HCT116 (cell line): ENCODE results near the gene HOXC11. TPM values are rescaled to one million over a fixed set of nuclear protein-coding genes. Genes with fewer than 3 reads are reported as not detected.

Experiments used
- ATAC-seq: fragments of 200-7000 bp; cut with Tn5 transposase; 2 replicates; pipeline ENCODE4 v1.9.1; 2020; ENCODE audit warnings: mild to moderate bottlenecking, moderate library complexity
- BruUV-seq: library from RNA; stranded (reverse); fragments of 400-500 nt; replicated peaks from 2 replicates; lab custom pipeline; 2021; lab: Mats Ljungman, UMichigan
- CTCF ChIA-PET: fragments of 300-600 bp; sonication (Branson Sonifier 250); formaldehyde crosslinking; loops from one replicate; lab custom pipeline; 2021; ENCODE audit warnings: antibody characterized with exemption; lab: Charles Lee
- POLR2A ChIA-PET: fragments of 300-600, 350-600 bp; sonication (Branson Sonifier 250); formaldehyde crosslinking; loops from one replicate; lab custom pipeline; 2021; ENCODE audit warnings: antibody characterized with exemption; lab: Charles Lee
- RAD21 ChIA-PET, 2 experiments: fragments of 300-600 bp; sonication (Branson Sonifier 250); formaldehyde crosslinking; loops; one replicate each; lab custom pipeline; 2023; ENCODE audit warnings: low total read pairs in 2 of 2; ENCODE audit not compliant: uncharacterized antibody in 2 of 2, unreplicated experiment in 2 of 2, low non-redundant PET in 1 of 2; lab: Charles Lee
- DNase-seq: peaks from one replicate; pipeline ENCODE4 v3.0.0-alpha.2; 2010; ENCODE audit warnings: low read depth, low spot score
- H2AFZ ChIP-seq: fragments of 200-600 bp; shearing (Covaris generic), sonication (generic); 2 replicates; pipeline ENCODE4 v1.6.1; 2017; ENCODE audit warnings: low read depth, mixed run types, mixed read lengths, antibody characterized with exemption, low read length; ENCODE audit not compliant: poor library complexity, severe bottlenecking
- H3K27ac ChIP-seq: 2 replicates; pipeline ENCODE4 v1.5.1; 2012; ENCODE audit warnings: low read depth, low read length
- H3K27me3 ChIP-seq: fragments of 200-600 bp; sonication (generic); 2 replicates; pipeline ENCODE4 v1.6.1; 2016; ENCODE audit warnings: mixed run types, low read length, mixed read lengths; ENCODE audit not compliant: insufficient read depth
- H3K36me3 ChIP-seq, 2 experiments: fragments of 200-500 bp in 1 of 2; fragments of 200-600 bp in 1 of 2; sonication (Bioruptor generic) in 1 of 2; sonication (generic) in 1 of 2; 2 replicates each; pipeline versions ENCODE4 v1.5.1 to v1.6.1; 2014 to 2016; ENCODE audit warnings: low read length in 2 of 2, inconsistent platforms in 1 of 2, mixed read lengths in 1 of 2, mixed run types in 1 of 2; ENCODE audit not compliant: insufficient read depth in 2 of 2, control insufficient read depth in 1 of 2
- H3K4me1 ChIP-seq, 2 experiments: fragments of 200-600 bp in 1 of 2; sonication (generic) in 1 of 2; 2 replicates each; pipeline versions ENCODE4 v1.5.1 to v1.6.1; 2012 to 2017; ENCODE audit warnings: low read length in 2 of 2, inconsistent platforms in 1 of 2, mild to moderate bottlenecking in 1 of 2, mixed read lengths in 1 of 2, mixed run types in 1 of 2, moderate library complexity in 1 of 2; ENCODE audit not compliant: insufficient read depth in 2 of 2, control insufficient read depth in 1 of 2
- H3K4me2 ChIP-seq: fragments of 200-600 bp; sonication (generic); 2 replicates; pipeline ENCODE4 v1.6.1; 2017; ENCODE audit warnings: mixed run types, low read length, mixed read lengths
- H3K4me3 ChIP-seq, 2 experiments: fragments of 200-600 bp in 1 of 2; sonication (generic) in 1 of 2; replicated peaks in 1 of 2; 2 replicates each; pipeline ENCODE4 v1.5.1; 2011 to 2016; ENCODE audit warnings: low read length in 2 of 2, control low read depth in 1 of 2, low read depth in 1 of 2, mild to moderate bottlenecking in 1 of 2, mixed read lengths in 1 of 2, mixed run types in 1 of 2
- H3K79me2 ChIP-seq: fragments of 200-600 bp; sonication (generic); 2 replicates; pipeline ENCODE4 v1.6.1; 2017; ENCODE audit warnings: mild to moderate bottlenecking, mixed run types, low read length, moderate library complexity, mixed read lengths; ENCODE audit not compliant: insufficient read depth
- H3K9ac ChIP-seq: fragments of 200-600 bp; sonication (generic); 2 replicates; pipeline ENCODE4 v1.6.1; 2016; ENCODE audit warnings: low read length, mixed read lengths
- H3K9me2 ChIP-seq: fragments of 200-600 bp; sonication (generic), shearing (Covaris generic); 2 replicates; pipeline ENCODE4 v1.6.1; 2017; ENCODE audit warnings: mixed run types, mild to moderate bottlenecking, moderate library complexity; ENCODE audit not compliant: insufficient read depth
- H3K9me3 ChIP-seq, 2 experiments: fragments of 200-500 bp in 1 of 2; fragments of 200-600 bp in 1 of 2; sonication (Bioruptor generic) in 1 of 2; sonication (generic) in 1 of 2; 2 replicates each; pipeline ENCODE4 v1.6.1; 2014 to 2017; ENCODE audit warnings: low read length in 2 of 2, mixed read lengths in 2 of 2, inconsistent platforms in 1 of 2, low read depth in 1 of 2, mild to moderate bottlenecking in 1 of 2, mixed run types in 1 of 2, moderate library complexity in 1 of 2; ENCODE audit not compliant: control insufficient read depth in 1 of 2, insufficient read depth in 1 of 2
- H4K20me1 ChIP-seq: fragments of 200-600 bp; sonication (generic), shearing (Covaris generic); 2 replicates; pipeline ENCODE4 v1.6.1; 2017; ENCODE audit warnings: mixed run types, mild to moderate bottlenecking, moderate library complexity; ENCODE audit not compliant: insufficient read depth
- ATF3 ChIP-seq: IDR thresholded peaks from 2 replicates; pipeline ENCODE4 v1.6.1; 2012
- CEBPB ChIP-seq: IDR thresholded peaks from 2 replicates; pipeline ENCODE4 v1.6.1; 2012; ENCODE audit warnings: low read depth
- CTCF ChIP-seq, 3 experiments: fragments of 200-600 bp in 1 of 3; sonication (generic) in 1 of 3; IDR thresholded peaks in 2 of 3; conservative IDR thresholded peaks in 1 of 3; 2 replicates each; pipeline ENCODE4 v1.5.1; 2012 to 2017; ENCODE audit warnings: low read depth in 2 of 3, low read length in 2 of 3, antibody characterized with exemption in 1 of 3, borderline replicate concordance in 1 of 3, control low read depth in 1 of 3, mild to moderate bottlenecking in 1 of 3, mixed read lengths in 1 of 3, mixed run types in 1 of 3, moderate library complexity in 1 of 3; ENCODE audit not compliant: insufficient read depth in 1 of 3
- EGR1 ChIP-seq: IDR thresholded peaks from 2 replicates; pipeline ENCODE4 v1.6.1; 2012; ENCODE audit warnings: low read depth
- ELF1 ChIP-seq: IDR thresholded peaks from 2 replicates; pipeline ENCODE4 v1.6.1; 2012; ENCODE audit warnings: low read depth, borderline replicate concordance
- EZH2 ChIP-seq: fragments of 200-600 bp; sonication (generic); IDR thresholded peaks from 2 replicates; pipeline ENCODE4 v1.6.1; 2017; ENCODE audit warnings: antibody characterized with exemption, mixed run types
- EZH2phosphoT487 ChIP-seq: fragments of 200-600 bp; IDR thresholded peaks from 2 replicates; pipeline ENCODE4 v1.6.1; 2018; ENCODE audit warnings: antibody characterized with exemption, borderline replicate concordance
- FOSL1 ChIP-seq: IDR thresholded peaks from 2 replicates; pipeline ENCODE4 v1.6.1; 2012; ENCODE audit warnings: low read depth
- JUND ChIP-seq: IDR thresholded peaks from 2 replicates; pipeline ENCODE4 v1.6.1; 2012
- POLR2A ChIP-seq: IDR thresholded peaks from 2 replicates; pipeline ENCODE4 v1.7.0; 2011; ENCODE audit warnings: borderline replicate concordance; ENCODE audit not compliant: insufficient read depth, insufficient read length; ENCODE audit errors: extremely low read depth
- RAD21 ChIP-seq: IDR thresholded peaks from 2 replicates; pipeline ENCODE4 v1.6.1; 2012; ENCODE audit warnings: low read depth, mild to moderate bottlenecking
- REST ChIP-seq: IDR thresholded peaks from 2 replicates; pipeline ENCODE4 v1.6.1; 2012; ENCODE audit warnings: low read depth
- SP1 ChIP-seq: IDR thresholded peaks from 2 replicates; pipeline ENCODE4 v1.6.1; 2012; ENCODE audit warnings: low read depth
- ZFX ChIP-seq: fragments of 450-650 bp; IDR thresholded peaks from 2 replicates; pipeline ENCODE4 v1.6.1; 2017
- ZNF274 ChIP-seq: fragments of 200-500 bp; sonication (Bioruptor generic); IDR thresholded peaks from 2 replicates; pipeline ENCODE4 v1.6.1; 2014; ENCODE audit warnings: mild to moderate bottlenecking, low read depth, low read length, inconsistent platforms
- intact Hi-C: fragments of 100-400 bp; cut with micrococcal nuclease; formaldehyde crosslinking; loops from 2 replicates; pipeline ENCODE4 v1.10.0; 2022
- total RNA-seq: library from RNA; stranded (reverse); gene quantifications from one replicate; pipeline ENCODE4 v1.2.1, GENCODE V29; 2021; ENCODE audit not compliant: unreplicated experiment

Gene HOXC11
- total RNA-seq, 1 experiment from 2014 or later = 0.22 TPM

GRCh38 chr12:53978477-53979356, 5.8 kb downstream of the HOXC11 start (continued):
- TF ChIP-seq ATF3 (no peak), EGR1 (no peak), SP1 (no peak), EZH2 (no peak), CEBPB (no peak), CTCF (IDR thresholded peaks at IDR 0.05 in 2 of 3, conservative IDR thresholded peaks at IDR 0.05 in 1 of 3; ENCODE audit: borderline replicate concordance in 1 of 3, insufficient read depth in 1 of 3, low read depth in 2 of 3, low read length in 2 of 3) (no peak), POLR2A (no peak), ZFX (no peak), EZH2phosphoT487 (no peak), FOSL1 (no peak)
- TF ChIP-seq, all 23 proteins: peak for 0

DNA sequence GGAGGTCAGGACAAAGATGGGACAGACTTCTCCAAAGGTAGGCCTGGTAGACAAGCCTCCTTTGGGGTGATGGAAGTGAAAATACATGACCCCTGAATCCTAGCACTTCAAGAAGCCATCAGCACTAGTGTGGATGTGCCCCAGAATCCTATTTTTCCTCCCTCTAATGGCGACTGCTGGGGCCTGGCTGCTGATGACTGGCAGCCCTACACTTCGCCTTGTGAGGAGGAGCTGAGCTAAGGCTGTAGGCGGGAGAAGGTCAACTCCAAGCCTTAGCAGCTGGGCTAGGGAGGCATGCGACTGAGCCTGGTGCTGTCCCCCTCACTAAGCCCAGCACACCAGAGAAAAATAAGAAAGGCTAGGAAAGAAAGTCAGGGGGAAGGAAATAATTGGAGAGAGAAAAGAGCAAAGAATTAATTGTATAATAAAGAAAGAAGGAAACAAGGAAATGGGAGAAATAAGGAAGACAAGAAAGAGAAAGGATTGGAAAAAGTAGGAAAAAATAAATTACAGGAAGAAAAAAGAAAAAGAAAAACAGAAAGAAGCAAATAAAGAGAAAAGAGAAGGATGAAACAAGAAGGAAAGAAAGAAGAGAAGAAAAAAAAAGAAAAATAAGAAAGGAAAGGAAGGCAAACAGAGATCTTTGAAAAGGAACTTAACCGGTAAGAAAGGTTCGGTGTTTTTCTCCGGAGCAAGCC, 7.3 kb downstream of the HOXC11 start:
- Histone ChIP-seq H3K9ac (no peak overlapping the region), H3K4me2 (no peak overlapping the region), H4K20me1 (no peaks in the 10 kb centered on the region), H3K4me1 (peaks cover 0 to 4% of the 10 kb centered on the region in 2 experiments; a peak in 2 of 4 replicates), H3K79me2 (no peaks in the 10 kb centered on the region), H3K9me2 (no peaks in the 10 kb centered on the region), H3K27ac (no peak overlapping the region), H3K27me3 (no peaks in the 10 kb centered on the region), H2AFZ (no peak overlapping the region), H3K4me3 (no peak overlapping the region), H3K9me3 (no peaks in the 10 kb centered on the region), H3K36me3 (no peaks in the 10 kb centered on the region)
- CTCF ChIA-PET = interaction anchor here (1.0 kb wide), 1 partner anchor 228 kb away, joined by 3 read pairs; no protein-coding TSS in a partner anchor
- POLR2A ChIA-PET = no interaction called here
- no peak for DNase-seq
- no peak for ATAC-seq
- RAD21 ChIA-PET = no interaction called here
- intact Hi-C loops = no loop called here
- no TSS peak for BruUV-seq
- TF ChIP-seq CTCF (IDR thresholded peaks at IDR 0.05 in 2 of 3, conservative IDR thresholded peaks at IDR 0.05 in 1 of 3; ENCODE audit: borderline replicate concordance in 1 of 3, insufficient read depth in 1 of 3, low read depth in 2 of 3, low read length in 2 of 3) (no peak), JUND (no peak), REST (no peak), CEBPB (no peak), EZH2 (no peak), ZNF274 (no peak), EGR1 (no peak), RAD21 (no peak), ELF1 (no peak), ZFX (no peak), EZH2phosphoT487 (no peak), SP1 (no peak)
